ENCODE measurements around the gene MITD1. TPM values are rescaled to one million over a fixed set of nuclear protein-coding genes. Genes with fewer than 3 reads are reported as not detected.

MITD1 gene
- 23.1 TPM for total RNA-seq

GRCh38 chr2:99180755-99181623 is at the start of gene MITD1, which contains the start of gene MRPL30:
Gene MITD1, minus strand, starts transcription at chr2:99181058. Its CDS starts 77 bp downstream, at chr2:99180981.
Gene MRPL30, plus strand, starts transcription at chr2:99181184. Its CDS starts 5,020 bp downstream, at chr2:99186204.

DNA sequence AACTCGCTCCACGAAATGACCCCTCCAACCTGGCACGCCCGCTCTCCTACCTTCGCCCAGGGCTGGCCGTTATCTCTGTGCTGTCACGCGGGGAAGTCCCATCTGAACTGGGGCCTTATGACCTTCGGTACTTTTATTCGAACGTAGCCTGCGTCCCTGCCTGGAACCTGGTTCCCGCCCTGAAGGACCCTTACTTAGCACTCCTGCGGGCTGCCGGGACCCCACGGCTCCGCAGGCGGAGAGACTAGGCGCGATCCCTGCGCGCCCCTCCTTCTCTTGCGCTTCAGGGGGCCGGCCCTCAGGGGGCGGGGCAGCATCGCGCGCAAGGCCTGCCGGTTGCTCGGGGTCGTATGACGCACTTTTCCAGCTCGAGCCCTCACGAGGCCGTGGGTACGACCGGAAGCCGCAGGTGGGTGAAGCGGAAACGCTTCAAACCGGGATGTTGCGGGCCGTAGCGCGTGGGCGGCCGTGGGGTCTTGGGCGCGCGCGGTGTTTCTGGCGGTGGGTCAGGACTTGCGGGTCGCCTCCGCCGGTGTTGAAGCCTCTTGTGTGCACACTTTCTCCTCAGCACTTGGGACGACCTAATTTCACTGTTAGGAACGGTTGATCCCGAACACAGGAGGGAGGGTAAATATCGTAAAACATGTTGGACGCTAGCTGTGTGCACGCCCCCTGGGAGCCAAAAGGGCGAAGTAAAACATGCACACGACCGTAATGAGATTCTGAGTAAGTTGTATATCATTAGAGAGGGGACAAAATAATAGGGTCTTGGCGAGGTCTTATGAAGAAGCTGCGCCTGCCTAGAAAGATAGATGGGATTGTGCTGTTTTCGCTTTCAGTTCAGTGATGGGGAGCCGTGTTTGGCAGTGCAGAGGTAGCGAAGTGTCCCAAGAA is 26.0 kb downstream of the MITD1 start, which contains the start of the genes LIPT1 and TSGA10:
Gene LIPT1 (plus strand): TSS at position 325 of the 894 bp plus-strand sequence. CDS start 6,991 bp downstream, outside the sequence.
Gene TSGA10 (minus strand): TSS at position 300 of the 894 bp plus-strand sequence. CDS start 45,503 bp downstream, outside the sequence.

GRCh38 chr2:99141110-99142108 is 39.4 kb downstream of the MITD1 start, which contains the start of gene C2orf15:
Gene C2orf15, plus strand, starts transcription at chr2:99141707. Its CDS starts 8,852 bp downstream, at chr2:99150559.

Small RNA genes within 50 kb of the gene (small RNA-seq; reads per million reads assigned to genes)
- gene AC092587.1 = not detected

Other genes with a start within 250 kb of the MITD1 start
- gene CRACDL, start 244.8 kb downstream of the MITD1 start, total RNA-seq = 3.7 TPM
- gene C2orf15, start 39.4 kb downstream of the MITD1 start, total RNA-seq = 17.5 TPM
- 26.5 TPM for gene TSGA10, start 26.1 kb downstream of the MITD1 start, total RNA-seq
- 6.7 TPM for gene LIPT1, start 26.1 kb downstream of the MITD1 start, total RNA-seq
- 64.6 TPM for gene MRPL30, start 126 bp upstream of the MITD1 start, total RNA-seq
- gene LYG2, start 74.6 kb upstream of the MITD1 start, total RNA-seq = not detected
- 0.46 TPM for gene LYG1, start 120.1 kb upstream of the MITD1 start, total RNA-seq
- gene TXNDC9, start 155.3 kb upstream of the MITD1 start, total RNA-seq = 56.1 TPM
- gene EIF5B, start 156.3 kb upstream of the MITD1 start, total RNA-seq = 18.7 TPM

Measured in diencephalon (tissue), 1 donor.